GM12892 (cell line): ENCODE data around the gene ATP8B1.

ENCODE experiments used
- POLR2A ChIP-seq: IDR thresholded peaks from 2 replicates; pipeline ENCODE4 v1.6.1; 2011; ENCODE audit warnings: low read depth, low read length, control low read depth
- POLR2AphosphoS5 ChIP-seq: IDR thresholded peaks from 2 replicates; pipeline ENCODE4 v1.6.1; 2011; ENCODE audit warnings: low read depth, low read length, control low read depth

DNA sequence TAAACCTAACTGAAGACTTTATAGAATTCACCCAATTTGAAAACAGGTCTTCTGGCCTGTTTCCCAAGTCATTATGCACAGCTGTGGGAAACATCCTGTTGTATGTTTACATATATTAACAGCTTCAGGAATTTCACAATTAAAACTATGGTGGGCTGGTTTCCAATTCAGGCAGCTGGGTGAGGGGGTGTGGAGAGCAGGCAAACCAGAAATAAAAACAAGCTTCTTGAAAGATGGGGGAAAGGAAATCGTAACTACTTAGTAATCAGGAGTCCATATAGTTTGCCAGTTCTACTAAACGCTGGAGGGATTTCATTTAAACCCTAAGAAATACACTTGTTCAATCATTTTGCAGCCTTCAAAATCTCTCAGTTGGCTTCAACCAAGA lies 22.8 kb downstream of the ATP8B1 start:
- TF ChIP-seq POLR2A: no peak
- TF ChIP-seq POLR2AphosphoS5: no peak
